AG04450 (cell line): ENCODE data around the gene RDH11. TPM values are rescaled to one million over a fixed set of nuclear protein-coding genes. Genes with fewer than 3 reads are reported as not detected.
A peak's percentile ranks its signal among the peaks of the same experiment; 100 is the strongest.

ENCODE experiments used
- CTCF ChIA-PET: fragments of 300-600, 350-600 bp; formaldehyde crosslinking; extraction: SDS; loops from one replicate; lab custom pipeline; 2022; ENCODE audit warnings: antibody characterized with exemption, inconsistent platforms; lab: Charles Lee
- POLR2A ChIA-PET: fragments of 350-600 bp; formaldehyde crosslinking; extraction: SDS; loops from one replicate; lab custom pipeline; 2021; ENCODE audit warnings: antibody characterized with exemption, inconsistent platforms; lab: Yijun Ruan, JAX
- DNase-seq: peaks from one replicate; pipeline ENCODE4 v3.0.0-alpha.2; 2011; ENCODE audit warnings: low read depth, low spot score
- H3K27ac ChIP-seq: one replicate; pipeline ENCODE4 v1.5.1; 2012; ENCODE audit warnings: low read depth, low read length, control low read depth
- H3K27me3 ChIP-seq: one replicate; pipeline ENCODE4 v1.6.0; 2012; ENCODE audit warnings: low read length; ENCODE audit not compliant: control insufficient read depth, insufficient read depth
- H3K4me3 ChIP-seq: 2 replicates; pipeline ENCODE4 v1.5.1; 2011; ENCODE audit warnings: mild to moderate bottlenecking, low read depth, low read length, control low read depth
- H3K9me3 ChIP-seq: 2 replicates; pipeline ENCODE4 v1.5.1; 2012; ENCODE audit warnings: low read length; ENCODE audit not compliant: control insufficient read depth, insufficient read depth
- CTCF ChIP-seq: IDR thresholded peaks from 2 replicates; pipeline ENCODE4 v1.5.1; 2011; ENCODE audit warnings: low read depth, low read length, control low read depth, inconsistent platforms
- polyA plus RNA-seq: library from polyadenylated mRNA; depleted of rRNA; stranded (reverse); fragments of >200 nt; gene quantifications from 2 replicates; pipeline ENCODE4 v1.2.3, GENCODE V29; 2011

RDH11 gene
- polyA plus RNA-seq, 1 experiment: 109 TPM

- POLR2A ChIA-PET: interaction anchor here (0.6 to 1.3 kb wide), 3 partner anchors 22 to 75 kb away, joined by 3 to 7 read pairs (median 4); partner anchors contain the start of gene RDH11
- CTCF ChIA-PET: interaction anchor here (0.7 to 3.1 kb wide), 8 partner anchors 20 to 1086 kb away, joined by 3 to 13 read pairs (median 3); partner anchors contain the start of genes ATP6V1D and EIF2S1
These were observed 21.5 kb downstream of the RDH11 start for GRCh38 chr14:67674139-67674479.

GRCh38 chr14:67673451-67673850 is 22.1 kb downstream of the RDH11 start:
- no peaks in the 10 kb centered on the region for H3K9me3 ChIP-seq
- DNase-seq: no peak
- H3K4me3 ChIP-seq: peak overlapping the region; percentile 86
- POLR2A ChIA-PET: interaction anchor here (0.6 to 1.3 kb wide), 3 partner anchors 22 to 74 kb away, joined by 3 to 7 read pairs (median 4); partner anchors contain the start of gene RDH11
- TF ChIP-seq CTCF: no peak
- no peaks in the 10 kb centered on the region for H3K27me3 ChIP-seq
- CTCF ChIA-PET: interaction anchor here (0.5 to 3.1 kb wide), 12 partner anchors 14 to 1087 kb away, joined by 3 to 13 read pairs (median 4); partner anchors contain the start of genes ARG2, ATP6V1D, EIF2S1 and PIGH
- H3K27ac ChIP-seq: no peak overlapping the region

More at GRCh38 chr14:67674139-67674479, 21.5 kb downstream of the RDH11 start:
- TF ChIP-seq CTCF: peak; percentile 36
- Histone ChIP-seq H3K4me3 (peak overlapping the region; percentile 86), H3K27me3 (no peaks in the 10 kb centered on the region), H3K9me3 (no peaks in the 10 kb centered on the region), H3K27ac (peak overlapping the region; percentile 96)
- DNase-seq: no peak

GRCh38 chr14:67668559-67668958 is 27.0 kb downstream of the RDH11 start:
- ChIA-PET CTCF (interaction anchor here (0.5 to 7.6 kb wide), 11 partner anchors 34 to 384 kb away, joined by 3 to 125 read pairs (median 4); partner anchors contain the start of genes ARG2, PIGH and RDH12), POLR2A (no interaction called here)
- TF ChIP-seq CTCF: no peak
- no peaks in the 10 kb centered on the region for H3K27me3 ChIP-seq
- no peaks in the 10 kb centered on the region for H3K9me3 ChIP-seq
- no peak overlapping the region for H3K4me3 ChIP-seq
- DNase-seq: no peak
- no peak overlapping the region for H3K27ac ChIP-seq

- H3K4me3 ChIP-seq: no peak overlapping the region
- H3K27me3 ChIP-seq: no peaks in the 10 kb centered on the region
- H3K9me3 ChIP-seq: no peaks in the 10 kb centered on the region
- ChIA-PET POLR2A (interaction anchor here (1.0 kb wide), 1 partner anchor 67 kb away, joined by 3 read pairs; the partner anchor contains the start of gene PIGH), CTCF (interaction anchor here (0.6 to 7.6 kb wide), 31 partner anchors 8 to 1307 kb away, joined by 3 to 125 read pairs (median 5); partner anchors contain the start of genes ARG2, PIGH and RDH12)
- H3K27ac ChIP-seq: no peak overlapping the region
- TF ChIP-seq CTCF: peak; percentile 70
- peak; percentile 43 for DNase-seq
These were observed 28.7 kb downstream of the RDH11 start for GRCh38 chr14:67666750-67667449.

- DNase-seq: no peak
- no peak for TF ChIP-seq CTCF
- ChIA-PET POLR2A (no interaction called here), CTCF (interaction anchor here (0.8 to 7.6 kb wide), 14 partner anchors 10 to 239 kb away, joined by 3 to 125 read pairs (median 14); partner anchors contain the start of genes ARG2, PIGH and RDH12)
- no peak overlapping the region for H3K4me3 ChIP-seq
- no peaks in the 10 kb centered on the region for H3K27me3 ChIP-seq
- no peak overlapping the region for H3K27ac ChIP-seq
- no peaks in the 10 kb centered on the region for H3K9me3 ChIP-seq
These were observed 29.7 kb downstream of the RDH11 start for GRCh38 chr14:67665868-67666267.
